GM12874 (cell line): ENCODE data around the gene FBXL20.

Source experiments
- CTCF ChIP-seq: IDR thresholded peaks from 2 replicates; pipeline ENCODE4 v1.5.1; 2011; ENCODE audit warnings: low read depth, mild to moderate bottlenecking, control low read depth, low read length, moderate library complexity; ENCODE audit not compliant: insufficient read depth

Gene FBXL20

DNA sequence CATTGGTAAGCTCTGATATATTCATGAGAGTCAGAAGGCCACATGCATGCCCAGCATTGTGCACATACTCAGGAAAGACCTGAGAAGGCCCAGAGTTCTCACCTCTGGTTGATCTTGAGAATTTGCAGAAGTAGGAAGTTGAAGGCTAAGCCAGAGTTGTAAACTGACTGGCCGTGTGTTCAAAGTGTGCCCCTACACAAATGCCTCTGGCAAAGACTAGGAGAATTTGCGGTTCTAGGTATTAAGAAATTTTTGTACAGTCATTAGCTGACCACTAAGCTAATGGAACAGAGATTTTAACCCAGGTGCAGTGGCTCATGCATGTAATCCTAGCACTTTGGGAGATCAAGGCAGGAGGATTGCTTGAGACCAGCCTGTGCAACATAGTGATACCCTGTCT, 25.0 kb downstream of the FBXL20 start:
- no peak for TF ChIP-seq CTCF

DNA sequence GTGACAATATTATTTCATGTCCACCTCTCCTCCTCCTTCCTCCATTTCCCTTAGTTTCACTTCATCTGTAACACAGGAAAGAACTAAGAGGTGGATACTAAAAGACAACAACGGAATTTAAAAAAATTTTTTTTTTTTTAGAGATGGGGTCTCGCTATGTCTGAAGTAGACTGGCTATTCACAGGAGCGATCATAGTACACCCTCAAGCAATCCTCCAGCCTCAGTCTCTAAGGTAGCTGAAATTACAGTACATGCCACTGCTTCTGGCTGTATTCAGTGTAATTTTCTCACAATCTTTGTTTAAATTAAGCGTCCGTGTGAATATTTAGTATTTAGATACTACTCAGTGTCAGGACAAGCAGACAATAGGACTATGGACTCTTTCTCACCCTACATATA, 35.6 kb downstream of the FBXL20 start:
- no peak for TF ChIP-seq CTCF

DNA sequence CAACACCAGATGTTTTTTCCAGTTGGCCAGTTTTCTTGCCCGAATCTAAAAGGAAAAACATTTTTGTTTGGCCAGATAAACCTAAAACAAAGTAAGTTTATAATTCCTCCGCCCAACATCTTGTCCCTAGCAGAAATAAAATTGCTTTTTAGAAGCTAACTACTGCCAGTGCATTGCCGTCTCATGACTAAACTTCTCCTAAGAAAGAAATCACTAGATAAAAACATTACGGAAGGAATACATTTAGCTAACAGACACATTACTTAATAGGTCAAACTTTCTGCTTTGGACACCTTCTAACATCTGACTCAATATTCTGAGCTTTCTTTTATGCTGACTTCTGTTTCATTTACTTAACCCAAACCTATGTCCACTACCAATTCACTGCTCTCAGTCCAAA, 36.2 kb downstream of the FBXL20 start:
- TF ChIP-seq CTCF = no peak

GRCh38 chr17:39364236-39365025, 37.0 kb downstream of the FBXL20 start:
- TF ChIP-seq CTCF = no peak

DNA sequence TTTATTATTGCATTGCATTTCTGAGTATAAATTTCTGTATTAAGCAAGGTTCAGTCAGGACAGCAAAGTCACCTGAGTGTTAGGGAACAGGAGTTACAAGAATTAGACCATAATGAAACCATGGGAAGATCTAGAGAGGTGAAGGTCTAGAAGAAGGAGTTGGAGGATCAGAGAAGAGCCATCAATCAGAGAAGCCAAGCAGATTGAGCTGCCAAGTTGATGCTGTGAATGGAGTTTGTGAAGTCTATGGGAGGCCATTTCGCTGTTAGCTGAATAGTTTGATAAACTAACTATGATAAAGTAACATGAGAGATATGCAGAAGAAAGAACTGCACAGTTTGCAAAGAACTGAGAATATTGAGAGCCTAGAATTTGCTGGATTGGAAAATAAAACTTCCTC, 40.4 kb downstream of the FBXL20 start:
- TF ChIP-seq CTCF = no peak

GRCh38 chr17:39360537-39360936, 40.9 kb downstream of the FBXL20 start:
- no peak for TF ChIP-seq CTCF

GRCh38 chr17:39359994-39360393, 41.4 kb downstream of the FBXL20 start:
- no peak for TF ChIP-seq CTCF

DNA sequence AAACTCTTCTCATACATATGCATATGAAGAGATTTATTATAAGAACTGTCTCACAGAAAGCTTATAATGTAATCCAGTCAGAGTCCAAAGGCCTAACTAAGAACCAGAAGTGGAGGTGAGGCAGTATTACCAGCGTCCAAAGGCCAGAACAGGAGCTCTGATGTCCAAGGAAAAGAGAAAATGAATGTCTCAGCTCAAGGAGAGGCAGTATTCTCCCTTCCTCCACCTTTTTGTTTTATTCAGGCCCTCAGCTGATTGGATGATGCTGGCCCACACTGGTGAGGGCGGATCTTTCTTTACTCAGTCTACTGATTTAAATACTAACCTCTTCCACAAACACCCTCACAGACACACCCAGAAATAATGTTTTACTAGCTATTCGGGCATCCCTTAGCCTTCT, 43.4 kb downstream of the FBXL20 start:
- no peak for TF ChIP-seq CTCF
